K562 (cell line): ENCODE measurements around the gene KAT2B.

ENCODE experiments used
- BCOR ChIP-seq: fragments of 450-650 bp; IDR thresholded peaks from 2 replicates; pipeline ENCODE4 v1.6.1; 2016
- CTCF ChIP-seq, 3 experiments: IDR thresholded peaks in 2 of 3; conservative IDR thresholded peaks in 1 of 3; 2 replicates each; pipeline ENCODE4 v1.5.1; 2011 to 2012; ENCODE audit warnings: low read length in 3 of 3, mild to moderate bottlenecking in 3 of 3, control low read depth in 2 of 3, improper control_type of control experiment in 1 of 3, inconsistent platforms in 1 of 3, low read depth in 1 of 3, mixed read lengths in 1 of 3, moderate library complexity in 1 of 3; ENCODE audit not compliant: insufficient read depth in 2 of 3
- MAFK ChIP-seq: IDR thresholded peaks from 2 replicates; pipeline ENCODE4 v1.6.1; 2011; ENCODE audit warnings: low read length, improper control_type of control experiment
- MAX ChIP-seq: sonication (generic); formaldehyde crosslinking; IDR thresholded peaks from 2 replicates; pipeline ENCODE4 v1.9.0; 2022; ENCODE audit warnings: mild to moderate bottlenecking, missing genetic modification reagents
- PHF8 ChIP-seq: fragments of 200-600 bp; sonication (generic); IDR thresholded peaks from 2 replicates; pipeline ENCODE4 v1.6.1; 2012; ENCODE audit warnings: mixed run types, mild to moderate bottlenecking, inconsistent platforms, low read length, moderate library complexity, borderline replicate concordance
- RFX1 ChIP-seq: fragments of 450-650 bp; IDR thresholded peaks from 2 replicates; pipeline ENCODE4 v1.6.1; 2016; ENCODE audit warnings: mild to moderate bottlenecking, moderate library complexity
- RFX5 ChIP-seq: IDR thresholded peaks from 2 replicates; pipeline ENCODE4 v1.6.1; 2011; ENCODE audit warnings: low read depth, mild to moderate bottlenecking, improper control_type of control experiment, low read length
- SIRT6 ChIP-seq: IDR thresholded peaks from one replicate; pipeline ENCODE4 v1.6.1; 2012; ENCODE audit warnings: low read depth, mild to moderate bottlenecking, control low read depth, inconsistent platforms, low read length, moderate library complexity
- SMAD1 ChIP-seq: fragments of 150-350 bp; IDR thresholded peaks from 2 replicates; pipeline ENCODE4 v1.6.1; 2014; ENCODE audit warnings: low read length, low read depth; ENCODE audit not compliant: partially characterized antibody
- SMC3 ChIP-seq: conservative IDR thresholded peaks from 2 replicates; pipeline ENCODE4 v1.6.1; 2011; ENCODE audit warnings: low read depth, low read length, improper control_type of control experiment; ENCODE audit not compliant: insufficient read depth
- USF1 ChIP-seq: sonication (generic); formaldehyde crosslinking; IDR thresholded peaks from 2 replicates; pipeline ENCODE4 v1.9.0; 2022; ENCODE audit warnings: mild to moderate bottlenecking, missing genetic modification reagents

- TF ChIP-seq SMAD1 (no peak), RFX5 (no peak), MAX (no peak), PHF8 (no peak), SMC3 (no peak), BCOR (no peak), CTCF (IDR thresholded peaks at IDR 0.05 in 2 of 3, conservative IDR thresholded peaks at IDR 0.05 in 1 of 3; ENCODE audit: insufficient read depth in 2 of 3, low read depth in 1 of 3, low read length in 3 of 3) (no peak), SIRT6 (no peak), RFX1 (no peak), MAFK (no peak), USF1 (CRISPR knock-in tag) (no peak)
Measured at GRCh38 chr3:20064796-20065564, 24.7 kb downstream of the KAT2B start.
